ENCODE results near the gene COA6. TPM values are rescaled to one million over a fixed set of nuclear protein-coding genes. Genes with fewer than 3 reads are reported as not detected.
A peak's percentile ranks its signal among the peaks of the same experiment; 100 is the strongest.

Gene COA6
- total and polyA plus RNA-seq, 2 of the 13 experiments (the other 11 are each of a cell fraction or from before 2014, with no cell fraction given) = 32.4 to 104 TPM

GRCh38 chr1:234381699-234382555, 8.7 kb downstream of the COA6 start (continued):
- TF ChIP-seq SIX1 (CRISPR knock-in tag; IDR thresholded peaks at IDR 0.05; ENCODE audit: borderline replicate concordance) (peak; percentile 83), BCL6 (CRISPR knock-in tag; IDR thresholded peaks at IDR 0.05) (peak; percentile 63; the same call in 1 of the 2 replicates), ATM (IDR thresholded peaks at IDR 0.05; ENCODE audit: borderline replicate concordance) (no peak), HNF4A (CRISPR knock-in tag; IDR thresholded peaks at IDR 0.05) (peak; percentile 73), PAXIP1 (CRISPR knock-in tag; conservative IDR thresholded peaks at IDR 0.05) (peak; percentile 92), ZSCAN29 (CRISPR knock-in tag; conservative IDR thresholded peaks at IDR 0.05) (0 out of 2 replicates have a peak, but pooled peaks have one; percentile 14), ATF7-NPFF (CRISPR knock-in tag; IDR thresholded peaks at IDR 0.05; ENCODE audit: low read depth) (no peak), NFIC (IDR thresholded peaks at IDR 0.05; ENCODE audit: low read length) (peak; percentile 77), SOX5 (CRISPR knock-in tag; IDR thresholded peaks at IDR 0.05; ENCODE audit: borderline replicate concordance) (peak; percentile 71), ZNF274 (CRISPR knock-in tag; IDR thresholded peaks at IDR 0.05) (no peak), HOXD1 (CRISPR knock-in tag; IDR thresholded peaks at IDR 0.05) (peak; percentile 69; the same call in 1 of the 2 replicates), GATA4 (IDR thresholded peaks at IDR 0.05; ENCODE audit: borderline replicate concordance, low read depth) (peak; percentile 21; the same call in 1 of the 2 replicates), REPIN1 (CRISPR knock-in tag; IDR thresholded peaks at IDR 0.05; ENCODE audit: borderline replicate concordance, low read depth) (0 out of 2 replicates have a peak, but pooled peaks have one; percentile 15), DPF2 (CRISPR knock-in tag; IDR thresholded peaks at IDR 0.05; ENCODE audit: borderline replicate concordance, low read depth) (peak; percentile 66; the same call in 1 of the 2 replicates), TBX3 (IDR thresholded peaks at IDR 0.05; ENCODE audit: borderline replicate concordance) (peak; percentile 53; the same call in 1 of the 2 replicates), CREM (IDR thresholded peaks at IDR 0.05) (peak; percentile 88), CREM (CRISPR knock-in tag; IDR thresholded peaks at IDR 0.05) (no peak), MAFG (CRISPR knock-in tag; IDR thresholded peaks at IDR 0.05) (no peak), SIX4 (CRISPR knock-in tag; IDR thresholded peaks at IDR 0.05) (peak; percentile 93), RORA (CRISPR knock-in tag; IDR thresholded peaks at IDR 0.05) (peak; percentile 58; the same call in 1 of the 2 replicates), CREB1 (IDR thresholded peaks at IDR 0.05) (0 out of 2 replicates have a peak, but pooled peaks have one; percentile 1), CREB1 (CRISPR knock-in tag; IDR thresholded peaks at IDR 0.05) (no peak), SKI (IDR thresholded peaks at IDR 0.05; ENCODE audit: partially characterized antibody) (peak; percentile 21), SOX6 (IDR thresholded peaks at IDR 0.05) (no peak), SOX6 (CRISPR knock-in tag; IDR thresholded peaks at IDR 0.05) (peak; percentile 92), ZNF710 (CRISPR knock-in tag; IDR thresholded peaks at IDR 0.05; ENCODE audit: borderline replicate concordance) (peak; percentile 51; the same call in 1 of the 2 replicates)

All from HepG2 (cell line).